ENCODE measurements around the gene LEPROT. TPM values are rescaled to one million over a fixed set of nuclear protein-coding genes. Genes with fewer than 3 reads are reported as not detected.

Gene LEPROT
- polyA plus RNA-seq, 1 donor (not counting 4 experiments of a cell fraction or from before 2014, with no cell fraction given) = 82.5 TPM

- Histone ChIP-seq H3K36me3 (ENCODE audit: control insufficient read depth in 2 of 2, extremely low read depth in 1 of 2, insufficient read depth in 2 of 2, low read length in 2 of 2) (peaks cover 6 to 7% of the 10 kb centered on the region in 2 experiments), H3K9me1 (ENCODE audit: control insufficient read depth, extremely low read depth, insufficient read depth, low read length) (no peaks in the 10 kb centered on the region), H2AFZ (ENCODE audit: control insufficient read depth, low read length) (no peak overlapping the region), H3K27ac (ENCODE audit: control insufficient read depth, insufficient read depth, low read length) (peak overlapping the region; percentile 96), H3K4me3 (ENCODE audit: control insufficient read depth in 2 of 3, extremely low read depth in 1 of 3, insufficient read depth in 2 of 3, low read depth in 1 of 3, low read length in 3 of 3) (peak overlapping the region; percentile 87 to 89 (median 87)), H3K79me2 (ENCODE audit: control insufficient read depth, insufficient read depth, low read length) (peaks cover 40% of the 10 kb centered on the region), H3K27me3 (ENCODE audit: control insufficient read depth, extremely low read depth, insufficient read depth, low read length) (no peaks in the 10 kb centered on the region), H3K9me3 (ENCODE audit: control insufficient read depth, low read depth, low read length) (no peaks in the 10 kb centered on the region), H3K9ac (ENCODE audit: control insufficient read depth, extremely low read depth, insufficient read depth, low read length) (peak overlapping the region; percentile 97), H3K4me1 (ENCODE audit: control insufficient read depth, extremely low read depth, insufficient read depth, low read length) (peaks cover 72% of the 10 kb centered on the region), H4K20me1 (ENCODE audit: control insufficient read depth, extremely low read depth, insufficient read depth, low read length) (no peaks in the 10 kb centered on the region), H3K4me2 (ENCODE audit: control insufficient read depth, extremely low read depth, insufficient read depth, low read depth, low read length) (peak overlapping the region; percentile 85)
- DNase-seq (ENCODE audit: low read depth, low spot score) = peak; percentile 60
- no peak for TF ChIP-seq EZH2 (IDR thresholded peaks at IDR 0.05; ENCODE audit: low read length)
- peak in 2 of 3 experiments; percentile 13 to 56 for TF ChIP-seq CTCF (optimal IDR thresholded peaks at IDR 0.05 in 1 of 3, IDR thresholded peaks at IDR 0.05 in 1 of 3, conservative IDR thresholded peaks at IDR 0.05 in 1 of 3; ENCODE audit: extremely low read depth in 1 of 3, insufficient read depth in 2 of 3, low read length in 3 of 3)
- dilution Hi-C loops (cut with MboI; ENCODE audit: extremely low pct_ligation_motif_present, low sequenced_read_pairs) = no loop called here
- peak; percentile 70 for FAIRE-seq
Observed at GRCh38 chr1:65422241-65423203, 2.1 kb downstream of the LEPROT start.

GRCh38 chr1:65423884-65424572, 3.6 kb downstream of the LEPROT start:
- Histone ChIP-seq H3K9ac (ENCODE audit: control insufficient read depth, extremely low read depth, insufficient read depth, low read length) (peak overlapping the region; percentile 50), H3K27ac (ENCODE audit: control insufficient read depth, insufficient read depth, low read length) (peak overlapping the region; percentile 96), H3K4me2 (ENCODE audit: control insufficient read depth, extremely low read depth, insufficient read depth, low read depth, low read length) (peak overlapping the region; percentile 85), H2AFZ (ENCODE audit: control insufficient read depth, low read length) (no peak overlapping the region), H3K4me3 (ENCODE audit: control insufficient read depth in 2 of 3, extremely low read depth in 1 of 3, insufficient read depth in 2 of 3, low read depth in 1 of 3, low read length in 3 of 3) (peak overlapping the region in 1 of 3 experiments; percentile 7), H3K9me3 (ENCODE audit: control insufficient read depth, low read depth, low read length) (no peaks in the 10 kb centered on the region), H4K20me1 (ENCODE audit: control insufficient read depth, extremely low read depth, insufficient read depth, low read length) (no peaks in the 10 kb centered on the region), H3K36me3 (ENCODE audit: control insufficient read depth in 2 of 2, extremely low read depth in 1 of 2, insufficient read depth in 2 of 2, low read length in 2 of 2) (peaks cover 7 to 8% of the 10 kb centered on the region in 2 experiments), H3K27me3 (ENCODE audit: control insufficient read depth, extremely low read depth, insufficient read depth, low read length) (no peaks in the 10 kb centered on the region), H3K9me1 (ENCODE audit: control insufficient read depth, extremely low read depth, insufficient read depth, low read length) (no peaks in the 10 kb centered on the region), H3K4me1 (ENCODE audit: control insufficient read depth, extremely low read depth, insufficient read depth, low read length) (peaks cover 57% of the 10 kb centered on the region), H3K79me2 (ENCODE audit: control insufficient read depth, insufficient read depth, low read length) (peaks cover 41% of the 10 kb centered on the region)
- DNase-seq (ENCODE audit: low read depth, low spot score) (peak; percentile 72), FAIRE-seq (no peak)
- dilution Hi-C loops (cut with MboI; ENCODE audit: extremely low pct_ligation_motif_present, low sequenced_read_pairs) = no loop called here
- TF ChIP-seq CTCF (optimal IDR thresholded peaks at IDR 0.05 in 1 of 3, IDR thresholded peaks at IDR 0.05 in 1 of 3, conservative IDR thresholded peaks at IDR 0.05 in 1 of 3; ENCODE audit: extremely low read depth in 1 of 3, insufficient read depth in 2 of 3, low read length in 3 of 3) = no peak
- TF ChIP-seq EZH2 (IDR thresholded peaks at IDR 0.05; ENCODE audit: low read length) = no peak
